Measurements from ENCODE around the gene RBCK1. TPM values are rescaled to one million over a fixed set of nuclear protein-coding genes. Genes with fewer than 3 reads are reported as not detected.

Gene RBCK1
- total and polyA plus RNA-seq, 4 donors: 58.3 to 108 (median 98.7) TPM

- WGBS, 2 donors: 77 to 86% methylated on average over 8 of the region's 8 CpGs
- no peak for ATAC-seq (ENCODE audit: insufficient read depth, low FRiP score)
- Histone ChIP-seq H3K36me3 (ENCODE audit: control insufficient read depth in 4 of 4, insufficient read depth in 4 of 4, low read length in 4 of 4) (no peaks in the 10 kb centered on the region), H3K9ac (ENCODE audit: insufficient read depth in 1 of 2, low read length in 2 of 2) (no peak overlapping the region), H3K4me1 (ENCODE audit: control insufficient read depth in 5 of 5, insufficient read depth in 5 of 5, low read length in 5 of 5) (no peaks in the 10 kb centered on the region), H3K4me3 (no peak overlapping the region), H3K9me3 (ENCODE audit: control insufficient read depth in 4 of 4, insufficient read depth in 3 of 4, low read length in 3 of 4) (peaks cover 0 to 3% (median 1%) of the 10 kb centered on the region in 4 donors), H3K27ac (ENCODE audit: low read depth in 1 of 2, low read length in 1 of 2) (no peak overlapping the region), H3K27me3 (ENCODE audit: control insufficient read depth in 3 of 3, insufficient read depth in 3 of 3, low read length in 2 of 3) (no peaks in the 10 kb centered on the region)
- no peak for DNase-seq
- TF ChIP-seq CTCF (IDR thresholded peaks at IDR 0.05; ENCODE audit: control extremely low read depth, extremely low read depth): no peak
Measured at GRCh38 chr20:469746-470490, 61.8 kb downstream of the RBCK1 start.

- H3K27me3 ChIP-seq (ENCODE audit: control insufficient read depth in 3 of 3, insufficient read depth in 3 of 3, low read length in 2 of 3): no peaks in the 10 kb centered on the region
- no peak overlapping the region for H3K9ac ChIP-seq (ENCODE audit: insufficient read depth in 1 of 2, low read length in 2 of 2)
- TF ChIP-seq CTCF (IDR thresholded peaks at IDR 0.05; ENCODE audit: control extremely low read depth, extremely low read depth): no peak
- H3K9me3 ChIP-seq (ENCODE audit: control insufficient read depth in 4 of 4, insufficient read depth in 3 of 4, low read length in 3 of 4): peaks cover 0 to 3% (median 1%) of the 10 kb centered on the region in 4 donors
- no peak overlapping the region for H3K27ac ChIP-seq (ENCODE audit: low read depth in 1 of 2, low read length in 1 of 2)
- ATAC-seq (ENCODE audit: insufficient read depth, low FRiP score) (no peak), DNase-seq (no peak)
- H3K4me3 ChIP-seq: no peak overlapping the region
- WGBS, 2 donors: 93 to 97% methylated on average over 9 of the region's 9 CpGs
- peaks cover 0 to 4% (median 0%) of the 10 kb centered on the region in 4 donors for H3K36me3 ChIP-seq (ENCODE audit: control insufficient read depth in 4 of 4, insufficient read depth in 4 of 4, low read length in 4 of 4)
- peaks cover 0 to 2% (median 0%) of the 10 kb centered on the region in 5 donors for H3K4me1 ChIP-seq (ENCODE audit: control insufficient read depth in 5 of 5, insufficient read depth in 5 of 5, low read length in 5 of 5)
Measured at GRCh38 chr20:472137-472846, 64.2 kb downstream of the RBCK1 start.

- no peak overlapping the region for H3K27ac ChIP-seq (ENCODE audit: low read depth in 1 of 2, low read length in 1 of 2)
- WGBS, 2 donors: 95 to 100% methylated on average over 1 of the region's 1 CpG
- no peak for DNase-seq
- TF ChIP-seq CTCF (IDR thresholded peaks at IDR 0.05; ENCODE audit: control extremely low read depth, extremely low read depth): no peak
- no peak overlapping the region for H3K9ac ChIP-seq (ENCODE audit: insufficient read depth in 1 of 2, low read length in 2 of 2)
- peaks cover 0 to 2% (median 0%) of the 10 kb centered on the region in 5 donors for H3K4me1 ChIP-seq (ENCODE audit: control insufficient read depth in 5 of 5, insufficient read depth in 5 of 5, low read length in 5 of 5)
- H3K4me3 ChIP-seq: no peak overlapping the region
- H3K27me3 ChIP-seq (ENCODE audit: control insufficient read depth in 3 of 3, insufficient read depth in 3 of 3, low read length in 2 of 3): no peaks in the 10 kb centered on the region
- peaks cover 0 to 3% (median 1%) of the 10 kb centered on the region in 4 donors for H3K9me3 ChIP-seq (ENCODE audit: control insufficient read depth in 4 of 4, insufficient read depth in 3 of 4, low read length in 3 of 4)
- peaks cover 0 to 4% (median under 1%) of the 10 kb centered on the region in 4 donors for H3K36me3 ChIP-seq (ENCODE audit: control insufficient read depth in 4 of 4, insufficient read depth in 4 of 4, low read length in 4 of 4)
- no peak for ATAC-seq (ENCODE audit: insufficient read depth, low FRiP score)
Measured at GRCh38 chr20:472889-473292, 64.8 kb downstream of the RBCK1 start.

All from lung (tissue), 12 donors.